ENCODE results near the gene PABPN1L. TPM values are rescaled to one million over a fixed set of nuclear protein-coding genes. Genes with fewer than 3 reads are reported as not detected.

PABPN1L gene
- polyA plus RNA-seq, 2 of the 4 experiments (the other 2 are of a cell fraction): not detected

- ATAC-seq (no peak; a peak in 1 of 6 replicates), FAIRE-seq (no peak)
- POLR2A ChIA-PET: no interaction called here
These were observed 20.5 kb upstream of the PABPN1L start for GRCh38 chr16:88886845-88887521.

GRCh38 chr16:88886420-88886844, 20.0 kb upstream of the PABPN1L start:
- Histone ChIP-seq H3K4me2 (no peak overlapping the region), H3K4me1 (peaks cover 10% of the 10 kb centered on the region; the same call in 2 of the 3 replicates), H3K9me3 (no peaks in the 10 kb centered on the region), H3K27ac (no peak overlapping the region), H3K4me3 (no peak overlapping the region)
- ChIA-PET POLR2A (no interaction called here), CTCF (interaction anchor here (1.2 kb wide), 1 partner anchor 29 kb away, joined by 3 read pairs; no protein-coding TSS in a partner anchor)
- TF ChIP-seq ZNF302 (CRISPR knock-in tag; IDR thresholded peaks at IDR 0.05) (no peak), CBX8 (IDR thresholded peaks at IDR 0.05) (no peak), HOXB13 (CRISPR knock-in tag; IDR thresholded peaks at IDR 0.05; ENCODE audit: low read depth) (no peak), HMGXB4 (CRISPR knock-in tag; IDR thresholded peaks at IDR 0.05; ENCODE audit: borderline replicate concordance) (no peak), ZC3H11A (IDR thresholded peaks at IDR 0.05) (no peak), BHLHE40 (IDR thresholded peaks at IDR 0.05; ENCODE audit: low read depth, low read length) (no peak), NPAS2 (CRISPR knock-in tag; IDR thresholded peaks at IDR 0.05; ENCODE audit: borderline replicate concordance) (no peak), RCOR1 (IDR thresholded peaks at IDR 0.05; ENCODE audit: low read depth, low read length) (no peak), TP53 (CRISPR knock-in tag; IDR thresholded peaks at IDR 0.05) (no peak), SMC3 (IDR thresholded peaks at IDR 0.05) (no peak), EHF (CRISPR knock-in tag; IDR thresholded peaks at IDR 0.05) (no peak), ZSCAN20 (CRISPR knock-in tag; IDR thresholded peaks at IDR 0.05) (no peak), HDAC2 (IDR thresholded peaks at IDR 0.05) (no peak), RAD21 (conservative IDR thresholded peaks at IDR 0.05 in 1 of 2, IDR thresholded peaks at IDR 0.05 in 1 of 2) (no peak), MAFK (IDR thresholded peaks at IDR 0.05; ENCODE audit: partially characterized antibody) (no peak), CHD2 (IDR thresholded peaks at IDR 0.05; ENCODE audit: low read length, partially characterized antibody) (no peak)
- DNase-seq (ENCODE audit: low read depth in 1 of 2, low spot score in 1 of 2) (no peak), FAIRE-seq (no peak), ATAC-seq (no peak)
- 82% methylated on average over 6 of the region's 15 CpGs for WGBS (ENCODE audit: missing lambda C conversion rate)

More at GRCh38 chr16:88886845-88887521, 20.5 kb upstream of the PABPN1L start:
- Histone ChIP-seq H3K9me3 (no peaks in the 10 kb centered on the region), H3K4me1 (peaks cover 10% of the 10 kb centered on the region; the same call in 2 of the 3 replicates), H3K27ac (no peak overlapping the region), H3K4me3 (no peak overlapping the region), H3K4me2 (no peak overlapping the region)
- no peak for DNase-seq (ENCODE audit: low read depth in 1 of 2, low spot score in 1 of 2)
- WGBS (ENCODE audit: missing lambda C conversion rate): 94% methylated on average over 39 of the region's 39 CpGs
- CTCF ChIA-PET: interaction anchor here (1.7 kb wide), 1 partner anchor 29 kb away, joined by 12 read pairs; no protein-coding TSS in a partner anchor
- TF ChIP-seq MAZ (IDR thresholded peaks at IDR 0.05; ENCODE audit: borderline replicate concordance, low read depth, low read length) (no peak), TFCP2L1 (CRISPR knock-in tag; IDR thresholded peaks at IDR 0.05) (no peak), GATA3 (IDR thresholded peaks at IDR 0.05; ENCODE audit: borderline replicate concordance) (no peak), NFE2L2 (conservative IDR thresholded peaks at IDR 0.05; ENCODE audit: low read length) (no peak), CBX8 (IDR thresholded peaks at IDR 0.05) (no peak), HEYL (CRISPR knock-in tag; IDR thresholded peaks at IDR 0.05) (no peak), MYC (IDR thresholded peaks at IDR 0.05; ENCODE audit: borderline replicate concordance, low read length) (no peak)

- Histone ChIP-seq H3K4me1 (peaks cover 10% of the 10 kb centered on the region; the same call in 2 of the 3 replicates), H3K27ac (no peak overlapping the region), H3K4me2 (no peak overlapping the region), H3K4me3 (no peak overlapping the region), H3K9me3 (no peaks in the 10 kb centered on the region)
- POLR2A ChIA-PET: no interaction called here
- WGBS (ENCODE audit: missing lambda C conversion rate): 82% methylated on average over 23 of the region's 28 CpGs
- CTCF ChIA-PET: interaction anchor here (1.2 kb wide), 1 partner anchor 28 kb away, joined by 3 read pairs; no protein-coding TSS in a partner anchor
- no peak for ATAC-seq
- no peak for FAIRE-seq
- TF ChIP-seq RARB (CRISPR knock-in tag; IDR thresholded peaks at IDR 0.05) (no peak), HDAC2 (IDR thresholded peaks at IDR 0.05) (no peak), ZC3H11A (IDR thresholded peaks at IDR 0.05) (no peak), JUN (IDR thresholded peaks at IDR 0.05) (no peak), CHD2 (IDR thresholded peaks at IDR 0.05; ENCODE audit: low read length, partially characterized antibody) (no peak), FOSL2 (IDR thresholded peaks at IDR 0.05) (no peak), FOSL2 (CRISPR knock-in tag; IDR thresholded peaks at IDR 0.05) (no peak), USF2 (IDR thresholded peaks at IDR 0.05) (no peak)
- no peak for DNase-seq (ENCODE audit: low read depth in 1 of 2, low spot score in 1 of 2)
These were observed 19.3 kb upstream of the PABPN1L start for GRCh38 chr16:88885693-88886280.
